ENCODE measurements around the gene IREB2.
"Not testable (repeated sequence)": the region's sequence is repeated elsewhere in the genome, so short reads cannot be mapped to it uniquely, and the experiment has no call there.

Gene IREB2, protein sequence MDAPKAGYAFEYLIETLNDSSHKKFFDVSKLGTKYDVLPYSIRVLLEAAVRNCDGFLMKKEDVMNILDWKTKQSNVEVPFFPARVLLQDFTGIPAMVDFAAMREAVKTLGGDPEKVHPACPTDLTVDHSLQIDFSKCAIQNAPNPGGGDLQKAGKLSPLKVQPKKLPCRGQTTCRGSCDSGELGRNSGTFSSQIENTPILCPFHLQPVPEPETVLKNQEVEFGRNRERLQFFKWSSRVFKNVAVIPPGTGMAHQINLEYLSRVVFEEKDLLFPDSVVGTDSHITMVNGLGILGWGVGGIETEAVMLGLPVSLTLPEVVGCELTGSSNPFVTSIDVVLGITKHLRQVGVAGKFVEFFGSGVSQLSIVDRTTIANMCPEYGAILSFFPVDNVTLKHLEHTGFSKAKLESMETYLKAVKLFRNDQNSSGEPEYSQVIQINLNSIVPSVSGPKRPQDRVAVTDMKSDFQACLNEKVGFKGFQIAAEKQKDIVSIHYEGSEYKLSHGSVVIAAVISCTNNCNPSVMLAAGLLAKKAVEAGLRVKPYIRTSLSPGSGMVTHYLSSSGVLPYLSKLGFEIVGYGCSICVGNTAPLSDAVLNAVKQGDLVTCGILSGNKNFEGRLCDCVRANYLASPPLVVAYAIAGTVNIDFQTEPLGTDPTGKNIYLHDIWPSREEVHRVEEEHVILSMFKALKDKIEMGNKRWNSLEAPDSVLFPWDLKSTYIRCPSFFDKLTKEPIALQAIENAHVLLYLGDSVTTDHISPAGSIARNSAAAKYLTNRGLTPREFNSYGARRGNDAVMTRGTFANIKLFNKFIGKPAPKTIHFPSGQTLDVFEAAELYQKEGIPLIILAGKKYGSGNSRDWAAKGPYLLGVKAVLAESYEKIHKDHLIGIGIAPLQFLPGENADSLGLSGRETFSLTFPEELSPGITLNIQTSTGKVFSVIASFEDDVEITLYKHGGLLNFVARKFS

GRCh38 chr15:78437762-78438618, at the start of gene IREB2:
TSS of gene IREB2 (plus strand) at chr15:78438216. CDS start at chr15:78438338, 122 bp downstream.
- peak; percentile 96 for DNase-seq

GRCh38 chr15:78388865-78389264, 49.2 kb upstream of the IREB2 start:
- no peak for DNase-seq

DNA sequence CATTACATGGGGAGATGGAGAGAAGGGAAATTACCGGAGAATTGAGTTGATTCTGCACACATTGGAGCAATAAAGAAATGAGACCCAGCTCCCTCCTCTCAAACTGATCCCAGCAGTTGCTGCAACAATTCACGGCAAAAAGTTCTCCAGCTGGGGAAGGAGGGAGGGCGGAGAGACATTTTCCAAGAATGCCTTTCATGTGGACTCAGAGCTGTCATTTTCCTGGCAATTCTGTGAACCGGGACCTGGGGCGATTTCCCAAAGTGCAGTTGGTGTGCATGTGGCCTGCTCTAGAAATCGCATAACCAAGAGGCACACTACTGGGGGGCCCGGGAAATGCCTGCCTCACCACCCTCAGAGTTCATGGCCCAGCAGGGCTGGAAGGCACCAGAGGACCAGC, 48.7 kb upstream of the IREB2 start:
- DNase-seq, result no peak

DNA sequence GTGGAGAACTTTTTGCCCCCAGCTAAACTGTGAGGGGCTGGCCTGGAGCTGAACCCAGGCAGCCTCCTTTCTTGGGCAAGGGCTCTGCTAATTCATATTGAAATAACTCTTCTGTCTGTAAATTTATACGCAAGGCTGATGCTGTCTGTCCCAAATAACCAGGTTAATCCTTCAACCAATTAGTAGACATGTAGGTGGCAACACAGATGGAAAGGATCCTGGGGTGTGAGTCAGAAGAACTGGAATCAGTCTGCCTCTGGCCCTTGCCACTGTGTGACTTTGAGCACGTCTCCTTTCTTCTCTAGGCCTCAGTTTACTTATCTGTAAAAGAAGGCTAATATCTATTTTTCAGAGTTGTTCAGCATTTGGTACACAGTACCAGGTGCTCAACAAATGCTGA, 48.3 kb upstream of the IREB2 start:
- no peak for DNase-seq

GRCh38 chr15:78390242-78390641, 47.8 kb upstream of the IREB2 start:
- no peak for DNase-seq

GRCh38 chr15:78390826-78391225, 47.2 kb upstream of the IREB2 start:
- DNase-seq, result no peak

GRCh38 chr15:78391781-78392180, 46.2 kb upstream of the IREB2 start:
- DNase-seq, result no peak

DNA sequence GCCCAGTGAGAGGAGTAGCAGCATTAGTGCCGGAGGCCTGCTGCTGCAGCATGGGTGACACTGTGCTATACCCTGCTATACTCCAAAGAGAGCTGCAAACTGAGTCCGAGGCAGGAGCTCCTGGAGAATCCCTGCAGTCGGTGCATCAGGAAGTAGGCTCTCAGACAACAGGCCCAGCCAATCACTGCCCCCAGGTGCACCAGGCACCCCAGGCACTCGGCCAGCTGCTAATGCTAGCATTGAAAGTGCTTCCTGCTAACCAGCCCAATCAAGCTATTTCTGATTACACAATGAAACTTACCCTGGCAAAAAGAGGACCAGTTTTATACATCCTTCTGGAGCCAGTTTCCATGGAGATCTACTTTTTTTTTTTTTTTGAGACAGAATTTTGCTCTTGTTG, 45.6 kb upstream of the IREB2 start:
- DNase-seq, result no peak

DNA sequence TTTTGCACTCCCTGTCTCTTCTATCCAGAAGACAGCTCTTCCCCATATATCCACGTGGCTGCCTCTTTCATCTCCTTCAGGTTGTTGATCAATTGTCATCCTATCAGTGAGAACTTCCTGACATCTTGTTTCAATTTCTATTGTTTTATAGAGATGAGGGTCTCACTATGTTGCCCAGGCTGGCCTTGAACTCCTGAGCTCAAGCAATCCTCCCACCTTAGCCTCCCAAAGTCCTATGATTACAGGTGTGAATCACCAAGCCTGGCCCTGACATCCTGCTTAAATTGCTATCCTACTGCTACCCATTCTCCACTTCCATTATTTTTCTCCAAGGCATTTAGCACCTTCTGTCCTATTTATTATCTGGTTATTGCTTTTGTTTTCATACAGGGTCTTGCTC, 44.9 kb upstream of the IREB2 start:
- no peak for DNase-seq

GRCh38 chr15:78394026-78394425, 44.0 kb upstream of the IREB2 start:
- no peak for DNase-seq

DNA sequence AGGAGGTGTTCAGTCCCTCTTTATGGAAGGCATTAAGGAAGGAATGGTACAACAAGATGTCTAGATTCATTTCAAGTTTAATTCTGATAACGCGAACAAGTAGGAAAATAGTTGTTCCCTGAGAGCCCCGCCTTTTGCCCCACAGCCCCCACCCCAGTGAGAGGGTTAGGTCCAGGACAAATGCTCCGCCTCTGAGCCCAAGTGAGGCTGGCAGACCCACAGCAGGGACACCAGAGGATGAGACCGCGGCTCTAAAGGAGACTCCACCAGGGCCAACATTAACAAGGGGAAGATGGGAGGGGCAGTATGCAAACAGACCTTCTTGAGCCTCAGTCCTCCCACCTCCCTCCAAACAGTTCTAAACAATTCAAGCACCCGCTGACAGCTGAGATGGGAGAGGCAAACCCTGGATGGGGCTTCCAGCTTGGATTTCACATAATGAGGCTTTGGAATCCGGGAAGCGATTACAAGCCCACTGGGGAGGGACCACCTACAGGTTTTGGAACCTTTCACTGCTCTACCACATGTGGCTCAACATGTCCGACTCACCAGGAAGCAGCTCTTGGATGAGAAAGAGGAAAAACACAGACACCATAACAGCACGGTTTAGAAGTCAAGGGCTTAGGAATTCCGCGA, 42.9 kb upstream of the IREB2 start:
- no peak for DNase-seq

DNA sequence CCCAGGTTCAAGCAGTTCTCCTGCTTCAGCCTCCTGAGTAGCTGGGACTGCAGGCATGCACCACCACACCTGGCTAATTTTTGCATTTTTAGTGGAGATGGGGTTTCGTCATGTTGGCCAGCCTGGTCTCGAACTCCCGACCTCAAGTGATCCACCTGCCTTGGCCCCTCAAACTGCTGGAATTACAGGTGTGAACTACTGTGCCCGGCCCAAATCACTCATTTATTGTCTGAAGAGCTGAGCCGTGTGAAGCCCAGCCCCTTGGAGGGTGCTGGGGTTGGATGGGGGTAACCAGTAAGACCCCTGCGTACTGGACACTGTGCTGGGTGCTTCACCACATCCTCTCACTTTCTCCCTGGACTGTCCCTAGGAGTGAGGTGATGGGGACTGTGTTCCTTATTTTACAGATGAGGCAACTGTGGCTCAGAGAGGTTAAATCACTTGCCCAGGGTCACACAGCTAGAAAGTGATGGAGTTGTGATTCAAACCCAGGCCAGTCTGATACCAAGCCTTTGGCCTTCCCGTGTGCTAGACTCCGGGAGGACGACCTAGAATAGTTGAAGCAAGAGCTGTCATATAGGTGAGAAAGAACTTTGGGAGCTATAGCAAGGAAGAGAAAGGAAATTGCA, 41.7 kb upstream of the IREB2 start:
- DNase-seq, result no peak

DNA sequence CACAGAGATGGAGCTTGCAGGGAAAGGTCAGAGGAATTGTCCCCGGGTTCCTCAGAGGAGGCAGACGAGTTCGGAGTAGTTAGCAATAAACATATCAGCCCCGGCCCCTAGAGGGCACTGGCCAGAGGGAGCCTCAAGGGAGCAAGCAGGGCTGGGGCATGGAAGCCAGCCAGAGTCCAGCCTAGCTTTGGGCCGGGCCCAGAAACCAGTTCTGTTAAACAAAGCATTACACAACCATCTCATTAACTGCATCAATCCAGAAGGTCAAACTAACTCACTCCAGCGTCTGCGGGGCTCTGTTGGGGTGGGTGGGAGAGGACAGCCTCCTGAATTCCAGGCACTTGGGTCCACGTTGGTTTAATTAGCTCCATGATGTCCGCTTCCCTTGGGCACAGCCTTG, 41.0 kb upstream of the IREB2 start:
- no peak for DNase-seq

- no peak for DNase-seq
These were observed 40.6 kb upstream of the IREB2 start for GRCh38 chr15:78397382-78397781.

DNA sequence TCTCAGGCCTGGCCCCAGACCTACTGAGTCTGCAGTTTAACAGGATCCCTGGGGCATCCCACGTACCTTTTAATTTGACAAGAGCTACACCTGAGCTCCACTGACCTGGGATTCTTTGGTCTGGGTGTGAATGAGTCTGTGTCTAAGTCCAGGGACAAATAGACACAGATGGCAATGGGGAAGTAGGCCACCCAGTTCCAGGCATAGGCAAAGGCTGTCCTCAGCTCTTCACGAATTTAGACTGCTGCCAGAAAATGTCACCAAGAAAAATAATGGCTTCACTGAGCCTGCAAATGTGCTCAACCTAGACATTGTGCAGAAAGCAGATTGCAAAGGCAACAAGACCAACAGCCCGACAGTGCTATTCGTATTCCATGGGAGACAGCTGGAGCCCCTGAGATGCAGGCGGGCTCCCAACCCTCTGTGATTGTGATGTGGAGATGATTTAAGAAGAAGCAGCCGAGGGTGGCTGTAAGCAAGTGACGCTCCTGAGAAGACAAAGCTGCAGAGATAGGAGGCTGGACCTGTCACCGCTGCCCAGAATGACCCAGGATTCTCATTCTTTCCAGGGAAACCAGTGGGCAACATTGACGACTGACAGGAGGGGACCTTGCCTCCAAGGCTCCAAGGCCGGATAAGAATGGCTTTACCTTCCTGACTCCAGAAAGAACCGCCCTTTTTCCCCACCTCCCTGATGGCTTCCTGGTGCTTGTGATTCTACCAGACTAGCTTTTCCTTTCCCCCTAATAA, 39.8 kb upstream of the IREB2 start:
- DNase-seq, result no peak

DNA sequence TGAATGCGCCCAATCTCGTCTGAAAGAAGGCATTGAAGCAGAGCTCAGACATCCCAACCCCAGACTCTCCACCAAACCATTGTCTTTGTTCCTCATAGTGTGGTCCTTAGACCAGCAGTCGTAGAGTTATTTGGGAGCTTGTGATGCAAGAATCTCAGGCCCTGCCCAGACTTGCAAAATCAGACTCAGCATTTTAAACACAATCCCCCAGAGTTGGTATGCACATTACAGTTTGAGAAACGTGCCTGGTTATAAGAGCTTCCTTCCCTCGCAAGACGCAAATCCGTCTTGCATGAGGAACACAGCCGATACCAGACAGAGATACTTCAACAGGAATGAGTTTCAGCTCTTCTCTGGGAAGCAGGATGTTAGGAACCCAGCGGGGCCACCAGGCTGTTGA, 38.9 kb upstream of the IREB2 start:
- DNase-seq, result no peak

- no peak for DNase-seq
These were observed 35.9 kb upstream of the IREB2 start for GRCh38 chr15:78402061-78402610.

DNA sequence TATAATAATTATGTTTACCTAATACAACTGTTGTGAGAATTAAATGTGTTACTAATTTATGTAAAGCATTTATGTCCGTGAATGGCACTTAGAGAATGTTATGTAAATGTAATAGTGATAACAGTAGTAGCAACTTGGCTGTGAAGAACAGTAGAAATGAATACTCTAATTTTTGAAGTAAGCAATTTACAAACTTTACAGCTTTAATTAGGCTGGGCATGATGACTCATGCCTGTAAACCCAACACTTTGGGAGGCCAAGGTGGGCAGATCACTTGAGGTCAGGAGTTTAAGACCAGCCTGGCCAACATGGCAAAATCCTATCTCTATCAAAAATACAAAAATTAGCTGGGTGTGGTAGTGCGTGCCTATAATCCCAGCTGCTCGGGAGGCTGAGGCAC, 33.9 kb upstream of the IREB2 start:
- DNase-seq, result no peak

- DNase-seq, result not testable (repeated sequence)
These were observed 33.2 kb upstream of the IREB2 start for GRCh38 chr15:78404796-78405195.

GRCh38 chr15:78405336-78405924, 32.6 kb upstream of the IREB2 start:
- DNase-seq, result no peak
